Ascending aorta (tissue), 2 donors: ENCODE results near the gene RCBTB2. TPM values are rescaled to one million over a fixed set of nuclear protein-coding genes. Genes with fewer than 3 reads are reported as not detected.

ENCODE experiments used
- DNase-seq, 2 donors: peaks; one replicate each; pipeline ENCODE4 v3.0.0-alpha.2; 2019; ENCODE audit warnings: low spot score in 2 of 2
- H3K27ac ChIP-seq, 2 donors: fragments of 200-600 bp; sonication (generic); one replicate each; pipeline ENCODE4 v1.5.1; 2016 to 2017; ENCODE audit warnings: mild to moderate bottlenecking in 1 of 2
- H3K27me3 ChIP-seq: fragments of 200-600 bp; sonication (generic); one replicate; pipeline ENCODE4 v1.5.1; 2017
- H3K36me3 ChIP-seq, 2 donors: fragments of 200-600 bp; sonication (generic); one replicate each; pipeline ENCODE4 v1.5.1; 2016
- H3K4me1 ChIP-seq, 2 donors: fragments of 200-600 bp; sonication (generic); one replicate each; pipeline ENCODE4 v1.5.1; 2016 to 2017; ENCODE audit warnings: mild to moderate bottlenecking in 1 of 2
- H3K4me3 ChIP-seq, 2 donors: fragments of 200-600 bp; sonication (generic); one replicate each; pipeline ENCODE4 v1.5.1; 2016 to 2017; ENCODE audit warnings: mild to moderate bottlenecking in 1 of 2
- H3K9me3 ChIP-seq, 2 donors: fragments of 200-600 bp; sonication (generic); one replicate each; pipeline ENCODE4 v1.5.1; 2016
- CTCF ChIP-seq, 3 experiments: fragments of 200-600 bp in 2 of 3; fragments of 450-650 bp in 1 of 3; sonication (generic) in 2 of 3; IDR thresholded peaks; one replicate each; pipeline ENCODE4 v1.5.1; 2016 to 2019; ENCODE audit warnings: antibody characterized with exemption in 3 of 3, mild to moderate bottlenecking in 1 of 3, moderate library complexity in 1 of 3
- intact Hi-C: fragments of 100-400 bp; cut with DNase I; formaldehyde crosslinking; loops from one replicate; pipeline ENCODE4 v1.15.1; 2023
- total RNA-seq: library from RNA; depleted of rRNA; stranded (reverse); fragments of >200 nt; gene quantifications from one replicate; pipeline ENCODE4 v1.1.0, GENCODE V29; 2016

RCBTB2 gene
- total RNA-seq, 1 donor from 2014 or later, result 1.8 TPM

DNA sequence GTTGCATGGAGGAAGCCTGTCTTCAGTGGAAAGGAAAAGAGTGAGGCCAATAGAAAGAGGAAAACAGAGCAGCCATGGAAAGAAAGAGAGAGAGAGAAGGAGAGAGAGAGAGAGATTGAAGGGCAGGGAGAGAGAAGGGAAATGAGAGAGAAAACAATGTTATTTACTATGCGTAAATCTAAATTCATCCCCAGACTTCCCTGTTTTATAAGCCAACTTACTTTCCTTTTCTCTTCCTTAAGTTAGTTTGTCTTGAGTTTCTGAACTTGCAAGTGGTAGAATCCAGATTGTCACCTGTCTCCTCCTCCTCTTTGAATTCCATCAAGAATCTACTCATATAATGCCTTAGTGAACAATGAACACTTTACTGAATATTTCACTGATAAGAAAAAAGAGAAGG is 16.8 kb upstream of the RCBTB2 start:
- no peaks in the 10 kb centered on the region for H3K36me3 ChIP-seq

GRCh38 chr13:48547663-48548092 is 14.8 kb upstream of the RCBTB2 start:
- no peak for DNase-seq
- no peak overlapping the region for H3K27ac ChIP-seq
- no peaks in the 10 kb centered on the region for H3K27me3 ChIP-seq
- no peak overlapping the region for H3K4me3 ChIP-seq
- no peak for TF ChIP-seq CTCF (IDR thresholded peaks at IDR 0.05)
- peaks cover 5 to 9% of the 10 kb centered on the region in 2 donors for H3K9me3 ChIP-seq
- intact Hi-C loops, result no loop called here
- peaks cover 0 to 3% of the 10 kb centered on the region in 2 donors for H3K4me1 ChIP-seq
- no peaks in the 10 kb centered on the region for H3K36me3 ChIP-seq

More for the DNA sequence above, 16.8 kb upstream of the RCBTB2 start:
- no peak for TF ChIP-seq CTCF (IDR thresholded peaks at IDR 0.05)
- intact Hi-C loops, result no loop called here
- peaks cover 5 to 9% of the 10 kb centered on the region in 2 donors for H3K9me3 ChIP-seq
- no peak overlapping the region for H3K4me3 ChIP-seq
- no peak for DNase-seq
- no peak overlapping the region for H3K27ac ChIP-seq
- H3K4me1 ChIP-seq, result no peaks in the 10 kb centered on the region
- no peaks in the 10 kb centered on the region for H3K27me3 ChIP-seq

GRCh38 chr13:48545608-48546007 is 12.7 kb upstream of the RCBTB2 start:
- no peak for TF ChIP-seq CTCF (IDR thresholded peaks at IDR 0.05)
- Histone ChIP-seq H3K27ac (no peak overlapping the region), H3K4me3 (no peak overlapping the region), H3K4me1 (peaks cover 0 to 7% of the 10 kb centered on the region in 2 donors), H3K9me3 (no peaks in the 10 kb centered on the region), H3K27me3 (no peaks in the 10 kb centered on the region), H3K36me3 (no peaks in the 10 kb centered on the region)
- DNase-seq, result no peak
- intact Hi-C loops, result no loop called here

- intact Hi-C loops, result no loop called here
- no peaks in the 10 kb centered on the region for H3K27me3 ChIP-seq
- no peak overlapping the region for H3K27ac ChIP-seq
- H3K4me3 ChIP-seq, result peak overlapping the region in 1 of 2 donors; percentile 18
- no peaks in the 10 kb centered on the region for H3K9me3 ChIP-seq
- H3K4me1 ChIP-seq, result peaks cover 0 to 7% of the 10 kb centered on the region in 2 donors
- no peaks in the 10 kb centered on the region for H3K36me3 ChIP-seq
- DNase-seq, result peak in 1 of 2 donors; percentile 71
- TF ChIP-seq CTCF (IDR thresholded peaks at IDR 0.05), result no peak
Observed at GRCh38 chr13:48542581-48543341, 9.9 kb upstream of the RCBTB2 start.

GRCh38 chr13:48542138-48542537 is 9.3 kb upstream of the RCBTB2 start:
- H3K27ac ChIP-seq, result no peak overlapping the region
- no peaks in the 10 kb centered on the region for H3K36me3 ChIP-seq
- TF ChIP-seq CTCF (IDR thresholded peaks at IDR 0.05), result no peak
- intact Hi-C loops, result no loop called here
- DNase-seq, result no peak
- H3K4me3 ChIP-seq, result no peak overlapping the region
- no peaks in the 10 kb centered on the region for H3K9me3 ChIP-seq
- peaks cover 0 to 7% of the 10 kb centered on the region in 2 donors for H3K4me1 ChIP-seq
- H3K27me3 ChIP-seq, result no peaks in the 10 kb centered on the region
